Right atrium auricular region (tissue), 2 donors: ENCODE results near the gene TLR2. TPM values are rescaled to one million over a fixed set of nuclear protein-coding genes. Genes with fewer than 3 reads are reported as not detected.
A peak's percentile ranks its signal among the peaks of the same experiment; 100 is the strongest.

Experiments
- DNase-seq: peaks from one replicate; pipeline ENCODE4 v3.0.0-alpha.2; 2019; ENCODE audit warnings: low spot score
- H3K27ac ChIP-seq, 2 donors: fragments of 200-600 bp; sonication (generic); 1 replicate in 1 of 2; 2 replicates in 1 of 2; pipeline ENCODE4 v1.5.1; 2016 to 2019
- H3K27me3 ChIP-seq, 2 donors: fragments of 200-600 bp; sonication (generic); one replicate each; pipeline versions ENCODE4 v1.5.1 to v1.6.0; 2017 to 2019
- H3K36me3 ChIP-seq: fragments of 200-600 bp; sonication (generic); one replicate; pipeline ENCODE4 v1.5.1; 2016
- H3K4me1 ChIP-seq, 2 donors: fragments of 200-600 bp; sonication (generic); one replicate each; pipeline versions ENCODE4 v1.5.1 to v1.6.0; 2017 to 2019
- H3K4me3 ChIP-seq, 2 donors: fragments of 200-600 bp; sonication (generic); 1 replicate in 1 of 2; 2 replicates in 1 of 2; pipeline ENCODE4 v1.5.1; 2017 to 2019; ENCODE audit warnings: mild to moderate bottlenecking in 1 of 2, moderate library complexity in 1 of 2
- H3K9me3 ChIP-seq, 2 donors: fragments of 200-600 bp; sonication (generic); one replicate each; pipeline ENCODE4 v1.5.1; 2019
- total RNA-seq, 2 donors: library from RNA; depleted of rRNA; stranded (reverse); fragments of >200 nt; gene quantifications; one replicate each; pipeline ENCODE4 v1.1.0, GENCODE V29; 2016
- TF ChIP-seq, protein P1 (sequence below), 2 donors: fragments of 200-600 bp; sonication (generic); IDR thresholded peaks; one replicate each; pipeline ENCODE4 v1.5.1; 2019; ENCODE audit warnings: antibody characterized with exemption in 2 of 2

The TLR2 gene, protein sequence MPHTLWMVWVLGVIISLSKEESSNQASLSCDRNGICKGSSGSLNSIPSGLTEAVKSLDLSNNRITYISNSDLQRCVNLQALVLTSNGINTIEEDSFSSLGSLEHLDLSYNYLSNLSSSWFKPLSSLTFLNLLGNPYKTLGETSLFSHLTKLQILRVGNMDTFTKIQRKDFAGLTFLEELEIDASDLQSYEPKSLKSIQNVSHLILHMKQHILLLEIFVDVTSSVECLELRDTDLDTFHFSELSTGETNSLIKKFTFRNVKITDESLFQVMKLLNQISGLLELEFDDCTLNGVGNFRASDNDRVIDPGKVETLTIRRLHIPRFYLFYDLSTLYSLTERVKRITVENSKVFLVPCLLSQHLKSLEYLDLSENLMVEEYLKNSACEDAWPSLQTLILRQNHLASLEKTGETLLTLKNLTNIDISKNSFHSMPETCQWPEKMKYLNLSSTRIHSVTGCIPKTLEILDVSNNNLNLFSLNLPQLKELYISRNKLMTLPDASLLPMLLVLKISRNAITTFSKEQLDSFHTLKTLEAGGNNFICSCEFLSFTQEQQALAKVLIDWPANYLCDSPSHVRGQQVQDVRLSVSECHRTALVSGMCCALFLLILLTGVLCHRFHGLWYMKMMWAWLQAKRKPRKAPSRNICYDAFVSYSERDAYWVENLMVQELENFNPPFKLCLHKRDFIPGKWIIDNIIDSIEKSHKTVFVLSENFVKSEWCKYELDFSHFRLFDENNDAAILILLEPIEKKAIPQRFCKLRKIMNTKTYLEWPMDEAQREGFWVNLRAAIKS
- total RNA-seq = 10 to 100 TPM in 1 of 2 donors, 1 to 10 TPM in 1; 6.4 to 18.8 TPM

DNA sequence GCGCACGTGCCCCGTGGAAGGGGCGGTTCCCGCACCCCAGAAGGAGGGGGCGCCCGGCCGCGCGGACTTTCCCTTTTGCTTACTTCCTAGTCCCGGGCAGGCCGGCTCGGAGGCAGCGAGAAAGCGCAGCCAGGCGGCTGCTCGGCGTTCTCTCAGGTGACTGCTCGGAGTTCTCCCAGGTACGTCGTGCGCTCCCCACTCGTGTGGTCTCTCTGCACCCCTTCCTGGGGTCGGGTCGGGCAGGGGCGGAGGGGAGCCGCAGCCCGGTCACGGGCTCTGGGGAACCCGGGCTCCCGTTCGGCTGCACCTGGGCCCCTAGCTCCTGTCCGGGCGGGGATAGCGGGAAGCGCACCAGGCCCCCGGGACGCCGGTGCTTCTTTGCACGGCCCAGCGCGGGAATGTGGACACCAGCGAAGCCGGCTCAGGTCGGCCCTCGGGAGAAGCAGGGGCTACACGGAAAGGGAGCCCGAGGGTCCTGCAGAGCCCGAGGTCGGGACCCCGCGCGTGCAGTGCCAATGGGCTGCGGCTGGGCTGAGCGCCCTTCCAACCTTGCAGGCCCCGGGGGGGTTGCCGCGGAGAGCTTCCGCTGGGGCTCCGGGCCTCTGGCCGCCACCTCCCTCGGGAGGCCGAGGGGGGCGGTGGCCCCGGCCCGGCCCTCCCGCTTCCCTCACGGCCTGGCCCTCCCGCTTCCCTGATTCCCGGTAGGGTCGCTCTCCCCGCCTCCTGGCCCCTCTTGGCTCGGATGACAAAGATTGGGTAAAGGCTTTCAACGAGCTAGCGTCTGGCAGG is at the start of gene TLR2:
Gene TLR2 (plus strand): TSS at position 99 of the 789 bp plus-strand sequence. CDS start 18,628 bp downstream, outside the sequence.
- Histone ChIP-seq H3K27ac (peak within 1 kb of the TSS; percentile 1 to 55), H3K4me1 (peaks cover 0 to 19% of the 10 kb centered on the region in 2 donors), H3K27me3 (peaks cover 0 to 6% of the 10 kb centered on the region in 2 donors), H3K36me3 (peaks cover 5% of the 10 kb centered on the region), H3K4me3 (peak within 1 kb of the TSS; percentile 38 to 63), H3K9me3 (peaks cover 3 to 14% of the 10 kb centered on the region in 2 donors)
- DNase-seq = peak; percentile 79
- TF ChIP-seq, protein P1, sequence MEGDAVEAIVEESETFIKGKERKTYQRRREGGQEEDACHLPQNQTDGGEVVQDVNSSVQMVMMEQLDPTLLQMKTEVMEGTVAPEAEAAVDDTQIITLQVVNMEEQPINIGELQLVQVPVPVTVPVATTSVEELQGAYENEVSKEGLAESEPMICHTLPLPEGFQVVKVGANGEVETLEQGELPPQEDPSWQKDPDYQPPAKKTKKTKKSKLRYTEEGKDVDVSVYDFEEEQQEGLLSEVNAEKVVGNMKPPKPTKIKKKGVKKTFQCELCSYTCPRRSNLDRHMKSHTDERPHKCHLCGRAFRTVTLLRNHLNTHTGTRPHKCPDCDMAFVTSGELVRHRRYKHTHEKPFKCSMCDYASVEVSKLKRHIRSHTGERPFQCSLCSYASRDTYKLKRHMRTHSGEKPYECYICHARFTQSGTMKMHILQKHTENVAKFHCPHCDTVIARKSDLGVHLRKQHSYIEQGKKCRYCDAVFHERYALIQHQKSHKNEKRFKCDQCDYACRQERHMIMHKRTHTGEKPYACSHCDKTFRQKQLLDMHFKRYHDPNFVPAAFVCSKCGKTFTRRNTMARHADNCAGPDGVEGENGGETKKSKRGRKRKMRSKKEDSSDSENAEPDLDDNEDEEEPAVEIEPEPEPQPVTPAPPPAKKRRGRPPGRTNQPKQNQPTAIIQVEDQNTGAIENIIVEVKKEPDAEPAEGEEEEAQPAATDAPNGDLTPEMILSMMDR (IDR thresholded peaks at IDR 0.05) = no peak

DNA sequence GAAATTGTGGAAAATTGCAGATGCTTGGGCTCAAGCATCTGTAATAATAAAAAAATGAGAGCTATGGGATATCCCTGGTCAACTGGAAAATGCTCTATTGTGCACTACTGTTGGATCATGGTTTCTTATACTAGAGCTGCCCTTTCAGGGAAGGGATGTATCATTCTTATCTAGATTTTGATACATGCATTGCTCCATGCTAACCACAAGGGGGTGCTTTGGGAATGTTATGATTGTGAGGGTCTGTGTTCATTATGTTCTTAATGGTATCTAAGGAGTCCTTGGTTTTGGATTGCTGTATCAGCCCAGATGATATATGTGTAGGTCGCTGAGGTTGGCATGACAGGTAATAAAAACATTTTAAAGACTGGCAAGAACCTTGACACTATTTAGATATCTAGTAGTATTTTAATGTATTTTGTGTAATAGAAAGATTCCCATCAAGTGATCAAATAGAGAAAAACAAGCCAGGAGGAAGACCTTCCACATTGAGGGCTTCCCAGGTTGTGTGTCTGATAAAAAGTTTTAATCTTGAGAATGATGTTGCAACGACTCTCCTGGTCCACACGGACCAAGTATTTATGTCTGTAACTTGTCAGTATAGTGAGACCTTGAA is 49.2 kb upstream of the TLR2 start:
- Histone ChIP-seq H3K27ac (no peak overlapping the region), H3K9me3 (no peaks in the 10 kb centered on the region), H3K36me3 (peaks cover 54% of the 10 kb centered on the region), H3K4me1 (no peaks in the 10 kb centered on the region), H3K4me3 (no peak overlapping the region), H3K27me3 (no peaks in the 10 kb centered on the region)
- no peak for DNase-seq
- TF ChIP-seq, protein P1 (IDR thresholded peaks at IDR 0.05) = peak; percentile 29 to 66

DNA sequence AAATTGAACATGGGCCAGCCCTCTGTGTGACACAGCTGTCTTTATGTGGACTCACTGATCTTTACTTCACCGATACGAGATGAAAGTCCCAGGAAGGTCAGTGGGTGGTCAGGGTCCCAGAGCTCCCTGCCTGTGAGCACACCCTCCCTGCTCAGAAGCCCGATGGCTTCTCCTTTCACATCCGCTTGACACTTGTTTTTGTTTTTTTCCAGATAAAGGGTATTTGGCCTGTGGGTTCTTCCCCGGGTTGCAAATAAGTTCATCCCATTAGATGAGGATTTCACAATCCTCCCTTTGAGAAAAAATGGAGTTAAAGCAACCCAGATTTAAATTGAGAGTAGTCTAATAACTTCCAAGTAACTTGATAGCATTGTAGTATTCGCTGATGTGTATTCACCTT is 48.2 kb upstream of the TLR2 start:
- Histone ChIP-seq H3K4me3 (no peak overlapping the region), H3K9me3 (no peaks in the 10 kb centered on the region), H3K27me3 (no peaks in the 10 kb centered on the region), H3K36me3 (peaks cover 44% of the 10 kb centered on the region), H3K4me1 (no peaks in the 10 kb centered on the region), H3K27ac (no peak overlapping the region)
- DNase-seq = no peak
- TF ChIP-seq, protein P1 (IDR thresholded peaks at IDR 0.05) = no peak

DNA sequence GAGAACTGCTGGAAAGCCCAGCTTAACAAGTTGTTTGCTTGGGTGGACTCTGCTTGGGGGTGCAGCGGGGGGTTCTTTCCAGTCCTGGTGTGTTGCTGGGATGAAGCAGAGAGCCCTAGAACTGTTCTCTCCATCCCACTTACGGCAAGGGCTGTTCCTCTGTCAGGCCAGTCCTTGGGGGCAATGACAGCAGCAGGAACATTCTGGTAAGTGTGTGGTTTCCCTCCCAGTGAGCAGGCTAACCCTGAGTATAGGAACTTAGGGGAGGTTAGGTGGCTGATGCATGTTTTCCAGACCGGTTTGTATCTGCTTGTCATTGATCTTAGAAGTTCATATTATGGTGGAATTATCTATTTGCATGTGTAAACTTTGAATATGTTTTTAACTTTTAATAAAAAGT is 46.9 kb upstream of the TLR2 start:
- Histone ChIP-seq H3K27ac (no peak overlapping the region), H3K27me3 (no peaks in the 10 kb centered on the region), H3K9me3 (no peaks in the 10 kb centered on the region), H3K4me3 (no peak overlapping the region), H3K4me1 (no peaks in the 10 kb centered on the region), H3K36me3 (peaks cover 31% of the 10 kb centered on the region)
- no peak for DNase-seq
- TF ChIP-seq, protein P1 (IDR thresholded peaks at IDR 0.05) = no peak

DNA sequence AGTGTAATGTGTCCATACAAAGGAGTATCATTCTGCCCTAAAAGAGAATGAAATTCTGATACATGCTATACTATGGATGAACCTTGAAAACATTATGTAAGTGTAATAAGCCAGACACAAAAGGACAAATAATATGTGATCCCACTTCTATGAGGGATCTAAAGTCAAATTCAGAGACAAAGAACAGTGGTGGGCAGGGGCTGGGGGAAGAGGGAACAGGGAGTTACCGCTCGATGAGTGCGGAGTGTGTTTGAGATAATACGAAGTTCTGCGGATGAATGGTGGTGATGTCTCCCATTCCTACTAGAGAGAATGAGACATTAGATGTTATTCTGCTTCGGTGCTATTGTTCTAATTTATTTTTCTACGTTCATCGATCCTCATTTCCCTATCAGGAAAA is 46.1 kb upstream of the TLR2 start:
- no peak for DNase-seq
- Histone ChIP-seq H3K9me3 (no peaks in the 10 kb centered on the region), H3K4me3 (no peak overlapping the region), H3K27me3 (no peaks in the 10 kb centered on the region), H3K4me1 (no peaks in the 10 kb centered on the region), H3K36me3 (peaks cover 25% of the 10 kb centered on the region), H3K27ac (no peak overlapping the region)
- TF ChIP-seq, protein P1 (IDR thresholded peaks at IDR 0.05) = no peak
